NCI-H524 (cell line): Measurements from ENCODE around the gene SPNS3.
A peak's percentile ranks its signal among the peaks of the same experiment; 100 is the strongest.

Experiments
- DNase-seq, 2 experiments: peaks; one replicate each; lab custom pipeline; 2025; lab: John Stamatoyannopoulos, UW

Gene SPNS3

DNA sequence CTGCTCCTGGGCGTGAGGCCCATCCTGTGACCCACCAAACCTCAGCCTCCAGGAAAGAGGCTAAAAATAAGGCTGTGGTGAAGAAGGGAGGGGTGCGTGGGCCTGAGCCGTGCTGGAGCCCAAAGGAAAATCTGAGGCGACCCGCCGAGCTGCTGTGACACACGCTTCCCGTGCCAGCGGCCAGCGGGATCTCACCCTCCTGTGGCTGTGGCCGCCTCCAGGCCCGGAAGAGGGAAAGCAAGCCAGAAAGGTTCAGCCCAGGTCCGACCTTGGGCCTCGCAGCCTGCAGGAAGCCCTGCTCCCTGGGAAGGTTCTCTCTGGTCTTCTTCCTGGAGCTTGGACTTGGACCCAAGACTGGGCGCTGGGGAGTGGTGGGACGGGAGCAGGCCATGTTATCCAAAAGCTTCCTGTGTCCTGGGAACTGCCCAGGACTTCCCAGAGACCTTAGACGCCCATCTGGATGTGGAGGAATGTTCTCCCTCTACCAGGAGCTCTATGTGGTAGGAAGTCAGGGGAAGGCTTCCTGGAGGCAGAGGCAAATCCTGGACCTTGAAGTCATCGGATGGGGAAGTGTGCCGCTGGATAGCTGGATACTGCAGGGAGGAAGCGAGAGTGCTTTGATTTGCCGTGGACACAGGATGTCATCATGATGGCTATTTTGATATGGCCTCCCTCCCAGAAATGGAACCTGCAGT is 76.3 kb downstream of the SPNS3 start:
- no peak for DNase-seq

DNA sequence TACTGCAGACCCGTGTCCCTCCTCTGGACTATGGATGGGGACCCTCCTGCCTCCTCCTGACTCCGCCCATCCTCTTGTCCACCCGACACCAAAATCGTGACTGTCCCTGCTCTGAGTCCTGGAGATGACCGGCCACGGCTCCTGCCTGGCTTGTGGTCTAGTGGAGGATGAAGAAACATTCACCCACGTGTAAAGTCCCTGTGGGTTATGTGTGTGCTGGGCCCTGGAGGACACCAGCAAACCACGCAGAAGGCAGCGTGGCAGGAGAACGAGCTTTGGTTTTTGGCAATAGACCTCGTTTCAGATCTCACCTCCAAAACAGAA is 76.8 kb downstream of the SPNS3 start:
- DNase-seq: no peak

DNA sequence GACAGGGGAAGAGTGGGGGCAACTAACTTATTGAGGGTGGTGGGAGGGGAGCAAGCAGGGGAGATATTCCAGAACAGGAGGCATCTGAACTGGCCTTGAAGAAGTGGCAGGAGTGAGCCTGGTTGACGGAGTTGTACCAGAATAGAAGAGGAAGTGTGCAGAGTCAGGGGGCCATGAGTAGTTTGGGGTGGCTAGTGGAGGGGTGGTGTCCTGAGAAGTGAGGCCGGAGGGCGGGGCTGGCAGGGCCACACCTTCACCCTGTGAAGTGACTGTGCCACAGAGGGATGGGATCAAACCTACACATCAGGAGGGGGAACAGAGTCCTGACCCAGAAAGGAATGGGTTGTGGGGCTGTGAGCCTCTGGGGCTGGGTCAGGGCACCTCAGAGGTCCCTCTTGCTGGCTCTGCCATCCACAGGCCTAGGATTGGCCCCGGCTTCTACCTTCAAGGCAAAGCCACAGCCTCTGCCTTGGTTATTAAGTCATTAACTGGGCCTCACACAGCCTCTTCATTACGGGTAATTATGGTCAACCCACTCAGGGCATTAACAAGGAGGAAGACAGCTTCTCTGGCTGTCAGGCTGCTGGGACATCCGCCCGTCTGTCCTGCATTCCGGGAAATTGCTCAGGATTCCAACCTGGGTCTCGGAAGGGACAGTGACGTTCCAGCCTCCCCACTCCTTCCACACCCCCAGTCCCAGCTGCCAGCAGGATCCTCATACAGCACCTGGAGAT is 77.6 kb downstream of the SPNS3 start:
- no peak for DNase-seq

DNA sequence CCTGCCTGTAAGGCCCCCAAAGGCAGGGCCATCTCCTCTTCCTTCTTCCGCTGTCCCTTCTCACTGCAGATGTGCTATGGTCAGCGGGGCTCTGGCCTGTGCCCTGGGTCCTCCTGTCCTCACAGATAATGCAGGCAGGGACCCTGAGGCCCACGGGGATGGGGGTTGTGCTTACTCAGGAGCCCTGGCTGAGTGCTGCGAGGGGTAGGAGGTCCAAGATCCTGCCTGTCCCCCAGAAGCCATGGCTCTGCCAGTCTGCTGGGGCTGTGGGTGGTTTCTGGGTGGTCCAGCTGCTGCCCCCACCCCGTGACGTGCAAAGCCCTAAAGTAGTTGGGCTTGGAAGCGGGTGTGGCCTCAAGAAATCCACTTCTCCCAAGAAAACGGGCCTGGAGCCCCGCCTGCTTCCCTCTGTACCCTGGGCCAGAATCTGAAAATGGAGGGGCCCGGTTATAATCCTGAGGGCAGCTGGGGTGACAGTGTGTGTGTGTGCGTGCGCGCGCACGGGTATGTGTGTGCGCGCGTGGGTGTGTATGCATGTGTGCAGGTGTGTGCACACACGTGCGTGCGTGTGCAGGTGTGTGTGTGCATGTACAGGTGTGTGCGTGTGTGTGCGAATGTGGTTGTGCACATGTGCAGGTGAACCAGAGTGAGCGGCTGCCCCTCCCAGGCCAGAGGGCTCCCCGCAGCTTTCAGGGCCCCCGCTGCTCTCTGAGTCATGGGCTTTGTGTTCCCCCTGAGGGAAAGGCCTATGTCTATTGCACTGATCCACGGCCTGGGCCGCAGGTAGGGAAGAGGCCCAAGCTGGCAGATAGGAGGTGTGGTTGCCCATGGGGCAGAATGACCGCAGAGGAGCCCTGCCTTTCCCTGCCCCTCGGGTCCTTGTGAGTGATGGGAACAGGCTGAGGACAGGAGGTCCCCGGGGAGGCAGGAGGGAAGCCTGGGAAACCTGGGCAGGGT is 78.7 kb downstream of the SPNS3 start:
- no peak for DNase-seq

DNA sequence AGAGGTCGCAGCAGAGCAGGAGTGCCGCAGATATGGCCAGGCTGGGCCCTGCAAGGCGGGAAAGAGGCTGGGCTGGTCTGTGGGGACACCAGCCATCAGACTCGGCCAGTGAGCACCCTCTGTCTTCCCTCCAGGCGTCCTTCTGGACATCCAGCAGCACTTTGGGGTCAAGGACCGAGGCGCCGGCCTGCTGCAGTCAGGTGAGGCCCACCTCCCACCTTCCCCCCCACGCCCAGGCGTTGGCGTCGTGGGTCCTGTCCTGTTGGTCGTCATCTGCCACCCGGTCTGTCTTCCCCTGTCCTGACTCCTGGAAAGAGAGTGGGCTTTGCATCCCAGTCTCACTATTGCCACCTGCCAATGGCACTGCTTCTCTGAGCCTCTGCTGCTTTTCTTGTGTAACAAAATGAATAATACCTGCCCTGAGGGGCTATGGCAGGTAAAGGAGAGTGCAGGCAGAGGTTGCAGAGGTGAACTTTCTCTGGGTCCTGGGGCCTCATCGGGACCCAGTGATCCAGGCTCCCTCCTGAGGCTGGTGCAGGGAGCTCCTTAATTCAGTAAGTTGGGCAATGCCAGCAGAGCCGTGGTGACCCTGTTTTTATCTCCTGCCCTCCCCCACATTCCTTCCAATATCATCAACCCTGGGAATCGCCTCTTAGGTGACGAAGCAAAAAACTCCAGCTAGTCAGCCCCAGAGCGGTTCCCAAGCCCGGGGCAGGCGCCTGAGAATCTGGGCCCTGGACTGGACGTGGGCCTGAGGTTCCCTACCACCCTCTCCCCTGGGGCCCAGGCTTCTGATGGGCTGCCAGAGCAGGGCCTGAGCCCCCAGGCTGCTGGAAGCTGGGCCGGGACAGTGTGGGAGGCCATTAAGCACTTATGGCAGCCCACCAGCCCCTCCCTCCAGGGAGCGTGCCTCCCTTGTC is 79.6 kb downstream of the SPNS3 start:
- no peak for DNase-seq

DNA sequence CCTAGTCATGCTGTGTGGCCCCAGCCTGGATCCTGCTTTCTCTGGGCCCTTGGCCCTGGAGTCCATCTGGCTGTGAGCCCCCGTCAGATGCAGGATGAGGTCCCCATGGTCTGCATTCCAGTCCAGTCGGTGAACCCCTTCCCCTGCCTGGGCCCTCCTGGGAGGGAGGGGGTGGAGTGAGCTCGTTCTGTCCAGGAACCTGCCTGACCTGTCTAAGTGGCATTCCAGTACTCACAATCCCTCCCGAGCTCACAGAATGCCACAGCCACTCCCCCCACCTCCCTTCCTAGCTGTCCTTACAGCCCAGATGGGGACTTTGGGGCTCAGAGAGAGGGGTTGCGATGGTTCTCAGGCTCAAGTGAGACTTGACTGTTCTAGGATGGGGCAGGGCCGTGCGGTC is 80.5 kb downstream of the SPNS3 start:
- DNase-seq: no peak

DNA sequence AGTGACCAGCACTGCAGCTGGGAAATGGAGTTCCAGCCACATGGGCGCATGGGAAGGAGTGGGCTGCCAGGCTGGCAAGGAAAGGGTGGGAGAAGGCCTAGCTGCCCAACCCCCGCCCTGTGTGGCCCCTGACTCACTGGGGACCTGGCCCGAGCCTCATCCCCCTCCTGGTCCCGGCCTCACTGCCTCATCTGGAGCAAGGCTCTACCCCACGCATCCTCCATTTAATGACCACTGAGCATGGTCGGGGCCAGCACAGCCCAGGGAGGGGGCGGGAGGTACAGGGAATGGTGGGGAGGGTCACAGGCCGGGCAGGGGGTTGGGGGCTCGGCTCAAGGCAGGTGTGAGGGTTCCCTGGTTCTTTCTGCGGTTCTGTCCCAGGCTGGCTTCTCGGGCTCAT is 81.0 kb downstream of the SPNS3 start:
- DNase-seq: no peak

DNA sequence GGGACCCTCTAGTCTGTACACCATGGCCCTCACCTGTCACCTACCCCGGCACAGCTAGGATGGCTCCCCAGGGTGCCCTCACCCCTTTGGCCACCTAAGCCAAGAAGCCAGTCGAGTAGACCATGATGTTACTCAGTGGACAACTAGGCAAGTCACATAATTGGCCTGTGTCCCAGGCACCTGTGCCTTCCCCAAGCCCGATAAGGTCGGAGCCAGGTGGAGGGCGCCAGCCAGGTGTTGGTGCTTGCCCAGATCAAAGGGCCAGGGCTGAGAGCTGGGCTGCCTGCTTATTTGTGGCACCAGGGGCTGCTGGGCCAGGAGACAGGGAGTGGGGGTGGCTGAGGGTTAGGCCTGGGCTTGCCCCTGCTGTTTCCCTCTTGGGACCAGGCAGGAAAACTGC is 81.8 kb downstream of the SPNS3 start:
- no peak for DNase-seq

DNA sequence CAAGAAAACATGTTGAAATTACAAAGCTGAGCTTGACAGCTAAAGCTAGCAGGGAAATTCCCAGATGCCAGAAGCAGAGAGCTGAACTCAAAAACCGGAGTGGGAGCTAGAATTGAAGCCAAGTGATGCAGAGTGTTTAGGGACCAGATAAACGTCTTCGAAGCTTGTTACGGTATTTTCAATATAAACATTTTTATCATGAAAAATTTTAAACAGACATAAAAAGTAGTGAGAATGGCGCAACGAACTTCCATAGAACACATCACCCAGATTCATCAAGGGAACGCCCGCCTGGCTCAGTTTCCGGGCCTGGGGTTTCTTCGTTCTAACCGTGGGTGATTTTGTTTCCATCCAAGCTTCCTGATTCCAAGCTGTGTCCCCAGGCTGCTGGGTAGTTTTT is 83.0 kb downstream of the SPNS3 start:
- no peak for DNase-seq

DNA sequence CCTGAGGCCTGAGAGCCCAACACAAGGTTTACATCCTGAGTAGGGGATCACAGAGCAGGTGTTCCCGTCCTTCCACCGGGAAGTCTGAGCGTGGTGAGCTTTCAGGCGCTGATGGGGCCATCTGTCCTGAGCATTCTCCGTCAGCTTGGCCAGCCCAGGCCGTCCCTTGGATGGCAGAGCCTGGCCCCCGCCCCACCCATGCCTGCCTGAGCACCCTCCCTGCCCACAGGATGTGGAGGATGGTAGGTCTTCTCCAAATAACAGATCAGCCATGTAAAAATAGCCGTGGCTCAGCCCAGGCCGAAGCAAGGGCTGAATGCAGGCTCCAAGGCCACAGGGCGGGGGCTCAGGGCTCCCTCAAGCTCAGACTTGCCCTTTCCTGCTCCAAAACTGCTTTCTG is 85.2 kb downstream of the SPNS3 start:
- peak in 1 of 2 experiments; percentile 37 for DNase-seq

DNA sequence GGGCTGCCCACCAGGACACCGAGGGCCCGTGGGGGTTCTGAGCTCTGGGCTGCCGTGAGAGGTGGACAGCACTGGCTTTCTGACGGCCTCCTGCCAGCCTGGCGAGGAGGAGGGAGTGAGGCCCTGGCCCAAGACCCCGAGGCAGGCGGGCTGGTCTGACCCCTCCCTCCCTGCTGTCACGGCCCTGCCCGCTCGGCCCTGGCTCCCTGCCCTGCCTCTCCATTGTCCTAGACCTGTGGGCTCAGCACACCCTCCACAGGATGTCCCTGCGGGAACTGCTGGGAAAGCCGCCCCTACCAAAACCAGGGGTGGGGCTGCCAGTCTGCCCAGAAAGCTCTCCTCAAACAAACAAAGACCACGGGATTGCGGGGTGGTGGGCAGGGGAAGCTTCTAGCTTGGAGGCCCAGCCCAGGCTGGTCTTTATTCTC is 85.6 kb downstream of the SPNS3 start:
- no peak for DNase-seq

DNA sequence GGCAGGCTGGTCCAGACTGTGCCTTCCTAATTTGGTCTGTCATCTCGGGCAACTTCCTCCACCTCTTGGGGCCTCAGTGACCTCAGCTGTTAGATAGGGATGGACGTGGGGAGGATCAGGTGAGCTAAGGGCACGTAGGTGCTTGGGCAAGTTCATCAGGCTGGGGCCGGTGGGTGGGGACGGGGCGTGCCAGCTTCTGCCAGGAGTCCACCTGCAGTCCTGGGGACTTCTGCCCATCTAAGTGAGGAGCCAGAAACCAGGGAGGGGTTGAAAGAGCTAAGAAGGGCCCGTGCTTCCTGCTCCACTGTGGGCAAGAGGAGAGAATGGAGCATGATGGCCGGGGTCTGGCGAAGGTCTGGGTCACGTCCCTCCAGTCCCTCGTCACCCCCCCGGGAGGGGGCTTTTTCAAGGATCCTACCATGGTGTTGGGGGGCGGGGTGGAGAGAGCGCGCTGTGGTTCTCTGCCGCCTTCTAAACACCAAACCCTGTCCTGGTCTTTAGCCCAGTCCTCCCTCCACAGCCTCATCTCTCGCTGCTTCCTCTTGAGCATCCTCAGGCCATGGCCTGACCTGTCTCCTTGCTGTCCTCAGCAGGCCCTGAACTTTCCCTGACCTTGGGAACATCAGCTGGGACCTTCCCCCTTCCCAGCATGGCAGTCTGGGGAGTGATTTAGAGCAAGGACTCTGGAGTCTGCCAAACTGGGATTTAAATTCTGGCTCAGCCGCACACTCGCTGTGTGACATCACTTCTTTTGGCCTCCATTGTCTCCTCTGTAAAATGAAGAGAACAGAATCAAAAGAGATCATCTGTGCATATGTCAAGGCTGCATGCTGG is 86.5 kb downstream of the SPNS3 start:
- no peak for DNase-seq

DNA sequence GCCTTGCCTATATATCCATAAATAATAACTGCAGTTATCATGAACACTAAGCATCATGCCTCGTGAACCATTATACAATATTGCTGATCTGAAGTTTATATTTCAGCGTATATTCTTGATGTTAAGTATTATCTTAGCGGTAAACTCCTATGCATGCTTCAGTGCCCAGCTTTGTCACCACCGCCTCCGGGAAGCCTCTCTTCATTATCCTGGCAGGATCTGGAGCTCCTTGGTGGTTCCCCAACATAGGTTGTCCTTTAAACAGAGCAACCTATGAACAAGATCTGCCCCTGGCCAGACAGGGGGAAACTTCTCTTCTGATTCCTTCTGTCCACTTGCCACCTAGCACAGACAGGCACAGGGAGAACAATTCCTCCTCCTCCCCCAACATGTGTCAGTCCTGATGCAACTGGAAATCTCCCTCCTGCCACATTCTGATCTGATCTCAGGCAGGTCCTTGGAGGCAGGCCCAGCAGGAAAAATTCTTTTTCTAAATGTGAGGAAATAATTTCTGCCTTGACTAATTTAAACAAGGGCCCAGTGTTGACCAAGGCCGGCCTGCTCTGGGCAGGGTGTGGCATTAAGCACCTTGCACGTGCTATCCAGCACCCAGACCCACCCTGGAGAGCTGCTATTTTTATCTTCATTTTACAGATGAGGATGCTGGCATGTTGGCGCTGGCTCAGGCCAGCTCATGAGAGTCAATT is 87.3 kb downstream of the SPNS3 start:
- no peak for DNase-seq

DNA sequence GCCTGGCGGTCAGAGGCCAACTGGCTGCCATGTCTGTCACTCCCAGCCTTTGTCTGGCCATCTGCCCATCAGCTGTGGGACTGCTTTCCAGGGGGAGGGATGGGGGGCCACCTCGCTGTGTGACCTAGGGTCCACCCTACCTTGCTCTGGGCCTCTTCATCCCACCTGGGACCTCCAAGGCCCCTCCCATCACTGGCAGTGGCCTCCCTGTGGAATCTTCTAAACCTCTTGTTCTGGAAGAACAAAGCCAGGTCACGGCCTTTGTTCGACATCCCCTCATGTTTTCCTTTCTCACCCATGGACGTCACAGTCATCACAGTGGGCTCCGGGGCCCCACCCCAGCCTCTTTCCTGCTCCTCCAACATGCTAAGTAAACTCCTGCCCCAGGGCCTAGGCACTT is 88.9 kb downstream of the SPNS3 start:
- no peak for DNase-seq

DNA sequence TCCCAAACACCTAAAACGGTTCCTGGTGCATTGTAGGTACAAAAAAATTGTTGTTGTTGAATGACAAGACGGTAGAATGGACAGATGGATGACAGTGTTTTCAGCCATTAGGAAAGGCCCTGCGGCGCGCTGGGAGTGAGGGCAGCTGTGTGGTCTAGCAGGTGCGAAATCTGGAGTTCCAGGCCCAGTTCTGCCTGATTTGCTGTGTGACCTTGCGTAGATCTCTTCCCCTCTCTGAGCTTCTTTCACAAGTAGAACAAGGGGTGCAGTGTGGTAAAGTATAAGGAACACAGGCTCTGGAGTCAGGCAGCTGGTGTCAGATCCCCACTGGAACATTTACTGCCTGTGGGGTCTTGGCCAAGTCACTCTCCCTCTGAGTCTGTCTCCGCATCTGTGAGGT is 90.2 kb downstream of the SPNS3 start:
- DNase-seq: no peak

DNA sequence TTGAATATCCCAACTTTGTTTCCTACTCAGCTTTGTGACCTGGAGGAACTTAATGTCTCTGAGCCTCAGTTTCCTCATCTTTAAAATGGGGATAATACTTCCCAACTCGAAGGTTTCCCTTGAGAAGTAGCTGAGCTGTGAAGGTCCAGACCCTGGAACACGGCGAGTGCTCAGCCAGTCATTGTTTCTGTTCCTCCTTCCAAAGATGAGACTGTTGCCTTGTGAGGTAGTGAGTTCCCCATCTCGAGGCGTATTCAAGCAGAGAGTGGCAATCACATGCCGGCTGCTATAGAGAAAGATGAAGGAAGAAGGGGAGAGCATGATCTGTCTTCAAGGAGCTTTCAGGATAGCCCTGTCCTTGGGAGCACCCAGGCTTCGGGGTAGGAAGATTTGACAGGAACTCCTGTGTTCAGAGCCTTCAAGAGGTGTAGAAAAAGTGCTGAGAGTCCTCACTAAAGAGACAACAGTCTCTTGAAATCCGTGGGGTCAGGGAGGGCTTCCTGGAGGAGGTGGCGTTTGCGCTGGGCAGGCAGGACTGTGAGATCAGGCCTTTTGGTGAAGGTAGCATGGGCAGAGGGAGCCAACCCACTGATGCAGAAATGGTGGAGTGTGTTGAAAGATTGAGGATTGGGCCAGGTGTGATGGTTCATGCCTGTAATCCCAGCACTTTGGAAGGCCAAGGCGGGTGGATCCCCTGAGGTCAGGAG is 92.1 kb downstream of the SPNS3 start:
- no peak for DNase-seq

DNA sequence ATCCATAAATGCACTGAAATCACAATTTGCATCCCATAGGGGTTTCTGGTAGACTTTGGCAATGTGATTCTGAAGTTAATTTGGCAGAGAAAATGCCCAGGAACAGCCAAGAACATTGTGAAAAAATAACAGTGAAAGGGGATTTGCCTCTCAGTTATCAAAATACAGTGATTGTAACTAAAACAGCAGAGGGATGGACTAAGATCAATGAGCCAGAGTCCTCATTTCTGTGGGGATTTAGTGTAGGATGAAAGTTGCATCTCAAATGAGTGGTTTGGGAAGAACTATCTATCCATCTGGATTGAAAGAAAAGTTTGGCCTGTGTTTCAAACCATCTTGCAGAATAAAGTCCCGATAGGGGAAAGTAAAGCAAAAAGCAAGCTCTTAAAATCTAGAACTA is 93.4 kb downstream of the SPNS3 start:
- DNase-seq: no peak

DNA sequence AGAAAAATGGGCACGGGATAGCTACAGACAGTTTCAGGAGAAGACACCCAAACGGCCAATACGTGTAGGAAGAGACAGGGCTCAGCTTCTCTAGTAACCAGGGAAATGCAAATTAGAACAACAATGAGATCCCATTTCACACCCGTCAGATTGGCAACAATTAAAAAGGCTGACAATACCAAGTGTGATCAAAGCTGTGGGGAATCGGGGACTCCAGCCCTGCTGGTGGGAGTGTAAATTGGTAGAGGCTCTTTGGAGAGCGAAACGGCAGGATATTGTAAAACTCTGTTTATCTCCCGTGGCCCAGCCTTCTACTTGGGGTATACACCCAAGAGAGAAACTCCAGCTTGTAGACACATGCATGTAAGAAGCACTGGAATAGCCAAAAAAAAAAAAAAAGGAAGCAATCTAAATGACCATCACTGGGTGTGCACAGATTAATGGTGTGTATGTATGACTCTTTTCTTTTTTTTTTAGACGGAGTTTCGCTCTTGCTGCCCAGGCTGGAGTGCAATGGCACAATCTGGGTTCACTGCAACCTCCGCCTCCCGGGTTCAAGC is 93.9 kb downstream of the SPNS3 start:
- DNase-seq: no peak

DNA sequence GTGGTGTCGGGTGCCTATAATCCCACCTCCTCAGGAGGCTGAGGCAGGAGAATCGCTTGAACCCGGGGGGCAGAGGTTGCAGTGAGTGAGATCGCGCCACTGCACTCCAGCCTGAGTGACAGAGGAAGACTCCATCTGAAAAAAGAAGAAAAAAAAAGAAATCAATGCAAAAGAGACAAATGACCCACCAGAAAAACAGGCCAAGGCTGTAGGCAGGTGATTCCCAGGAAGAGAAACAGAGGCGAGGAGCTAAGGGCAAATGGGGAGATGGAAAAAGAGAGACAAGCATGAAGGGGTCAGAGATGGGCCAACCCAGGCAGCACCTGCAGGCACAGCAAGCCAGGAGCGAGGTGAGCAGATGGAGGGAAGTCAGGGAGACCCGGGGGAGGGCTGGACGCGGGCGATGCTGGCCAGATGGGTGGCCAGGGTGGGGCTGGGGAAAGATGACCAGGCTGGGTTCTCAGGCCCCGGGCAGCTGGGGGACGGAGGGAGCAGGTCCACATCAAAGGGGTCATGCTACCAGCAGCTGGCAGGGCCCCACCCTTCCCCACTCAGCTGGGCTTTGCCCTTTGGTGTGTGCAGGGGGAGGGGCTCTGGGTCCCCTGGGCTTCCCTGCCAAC is 95.9 kb downstream of the SPNS3 start:
- DNase-seq: peak in 1 of 2 experiments; percentile 49
